ENCODE measurements around the gene HIPK2. TPM values are rescaled to one million over a fixed set of nuclear protein-coding genes. Genes with fewer than 3 reads are reported as not detected.

The HIPK2 gene
- total and polyA plus RNA-seq, 10 of the 15 experiments (the other 5 are each of a cell fraction or from before 2014, with no cell fraction given): 1.7 to 39.0 (median 9.4) TPM

DNA sequence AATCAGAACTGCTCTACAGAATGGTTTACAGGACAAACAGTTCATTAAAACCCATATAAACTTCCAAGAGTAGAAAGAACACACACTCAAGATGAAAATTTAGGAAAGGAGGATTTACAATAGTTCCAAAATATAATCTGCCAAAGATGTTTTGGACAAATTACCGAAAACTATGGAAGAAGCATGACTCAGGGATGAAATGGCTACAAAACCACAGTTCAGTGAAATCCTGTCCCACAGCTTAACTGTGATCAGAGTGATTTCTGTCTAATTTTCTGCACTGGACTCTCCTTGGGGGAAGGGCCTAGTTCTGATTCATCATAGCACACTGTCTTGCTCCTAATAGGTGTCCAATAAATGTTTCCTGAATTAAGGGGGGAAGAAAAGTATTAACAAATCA is 82.2 kb downstream of the HIPK2 start:
- Histone ChIP-seq H2AFZ (ENCODE audit: control insufficient read depth, low read depth, low read length) (no peak overlapping the region), H3K4me2 (ENCODE audit: control insufficient read depth, insufficient read depth) (no peak overlapping the region), H3K36me3 (ENCODE audit: control insufficient read depth in 2 of 2, insufficient read depth in 2 of 2, low read length in 1 of 2) (peaks cover 5 to 10% of the 10 kb centered on the region in 2 experiments; a peak in 3 of 4 replicates), H4K20me1 (ENCODE audit: control insufficient read depth, insufficient read depth) (no peaks in the 10 kb centered on the region), H3K4me3 (no peak overlapping the region), H3K9ac (ENCODE audit: control insufficient read depth, insufficient read depth, low read length) (no peak overlapping the region), H3K79me2 (ENCODE audit: control insufficient read depth, insufficient read depth, low read length) (no peaks in the 10 kb centered on the region), H3K27ac (ENCODE audit: control insufficient read depth, insufficient read depth) (no peak overlapping the region), H3K9me3 (replicated peaks; ENCODE audit: control insufficient read depth, insufficient read depth, low read length) (no peaks in the 10 kb centered on the region), H3K27me3 (replicated peaks in 1 of 2; ENCODE audit: control insufficient read depth in 2 of 2, insufficient read depth in 2 of 2, low read length in 1 of 2) (no peaks in the 10 kb centered on the region), H3K4me1 (ENCODE audit: control insufficient read depth, insufficient read depth, low read length) (peaks cover 22% of the 10 kb centered on the region)
- TF ChIP-seq KLF5 (IDR thresholded peaks at IDR 0.05; ENCODE audit: partially characterized antibody): no peak
- TF ChIP-seq POLR2AphosphoS2 (IDR thresholded peaks at IDR 0.05; ENCODE audit: low read depth, low read length): no peak
- no peak for TF ChIP-seq ZNF207 (IDR thresholded peaks at IDR 0.05; ENCODE audit: borderline replicate concordance)
- TF ChIP-seq, protein P1, sequence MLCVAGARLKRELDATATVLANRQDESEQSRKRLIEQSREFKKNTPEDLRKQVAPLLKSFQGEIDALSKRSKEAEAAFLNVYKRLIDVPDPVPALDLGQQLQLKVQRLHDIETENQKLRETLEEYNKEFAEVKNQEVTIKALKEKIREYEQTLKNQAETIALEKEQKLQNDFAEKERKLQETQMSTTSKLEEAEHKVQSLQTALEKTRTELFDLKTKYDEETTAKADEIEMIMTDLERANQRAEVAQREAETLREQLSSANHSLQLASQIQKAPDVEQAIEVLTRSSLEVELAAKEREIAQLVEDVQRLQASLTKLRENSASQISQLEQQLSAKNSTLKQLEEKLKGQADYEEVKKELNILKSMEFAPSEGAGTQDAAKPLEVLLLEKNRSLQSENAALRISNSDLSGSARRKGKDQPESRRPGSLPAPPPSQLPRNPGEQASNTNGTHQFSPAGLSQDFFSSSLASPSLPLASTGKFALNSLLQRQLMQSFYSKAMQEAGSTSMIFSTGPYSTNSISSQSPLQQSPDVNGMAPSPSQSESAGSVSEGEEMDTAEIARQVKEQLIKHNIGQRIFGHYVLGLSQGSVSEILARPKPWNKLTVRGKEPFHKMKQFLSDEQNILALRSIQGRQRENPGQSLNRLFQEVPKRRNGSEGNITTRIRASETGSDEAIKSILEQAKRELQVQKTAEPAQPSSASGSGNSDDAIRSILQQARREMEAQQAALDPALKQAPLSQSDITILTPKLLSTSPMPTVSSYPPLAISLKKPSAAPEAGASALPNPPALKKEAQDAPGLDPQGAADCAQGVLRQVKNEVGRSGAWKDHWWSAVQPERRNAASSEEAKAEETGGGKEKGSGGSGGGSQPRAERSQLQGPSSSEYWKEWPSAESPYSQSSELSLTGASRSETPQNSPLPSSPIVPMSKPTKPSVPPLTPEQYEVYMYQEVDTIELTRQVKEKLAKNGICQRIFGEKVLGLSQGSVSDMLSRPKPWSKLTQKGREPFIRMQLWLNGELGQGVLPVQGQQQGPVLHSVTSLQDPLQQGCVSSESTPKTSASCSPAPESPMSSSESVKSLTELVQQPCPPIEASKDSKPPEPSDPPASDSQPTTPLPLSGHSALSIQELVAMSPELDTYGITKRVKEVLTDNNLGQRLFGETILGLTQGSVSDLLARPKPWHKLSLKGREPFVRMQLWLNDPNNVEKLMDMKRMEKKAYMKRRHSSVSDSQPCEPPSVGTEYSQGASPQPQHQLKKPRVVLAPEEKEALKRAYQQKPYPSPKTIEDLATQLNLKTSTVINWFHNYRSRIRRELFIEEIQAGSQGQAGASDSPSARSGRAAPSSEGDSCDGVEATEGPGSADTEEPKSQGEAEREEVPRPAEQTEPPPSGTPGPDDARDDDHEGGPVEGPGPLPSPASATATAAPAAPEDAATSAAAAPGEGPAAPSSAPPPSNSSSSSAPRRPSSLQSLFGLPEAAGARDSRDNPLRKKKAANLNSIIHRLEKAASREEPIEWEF (IDR thresholded peaks at IDR 0.05; ENCODE audit: insufficient replicate concordance, low read depth, low read length): no peak
- no peak for TF ChIP-seq RCOR1 (conservative IDR thresholded peaks at IDR 0.05; ENCODE audit: low read depth, low read length)
- no peak for TF ChIP-seq RELA (IDR thresholded peaks at IDR 0.05; ENCODE audit: borderline replicate concordance, partially characterized antibody)
- no peak for TF ChIP-seq ZNF384 (IDR thresholded peaks at IDR 0.05; ENCODE audit: borderline replicate concordance, low read depth, low read length)
- TF ChIP-seq YY1 (IDR thresholded peaks at IDR 0.05; ENCODE audit: low read depth, low read length): no peak
- TF ChIP-seq NFYA (IDR thresholded peaks at IDR 0.05; ENCODE audit: borderline replicate concordance, low read depth, low read length): no peak
- no peak for TF ChIP-seq CHD1 (IDR thresholded peaks at IDR 0.05; ENCODE audit: low read depth, low read length)
- TF ChIP-seq CEBPB (IDR thresholded peaks at IDR 0.05; ENCODE audit: borderline replicate concordance in 1 of 2, low read depth in 2 of 2, low read length in 2 of 2): no peak
- no peak for TF ChIP-seq ELK1 (IDR thresholded peaks at IDR 0.05; ENCODE audit: low read depth, low read length)
- no peak for TF ChIP-seq SP1 (IDR thresholded peaks at IDR 0.05; ENCODE audit: low read depth, low read length)
- POLR2A ChIA-PET: no interaction called here
- CTCF ChIA-PET: interaction anchor here (0.6 to 1.3 kb wide), 3 partner anchors 10 to 48 kb away, joined by 3 to 4 read pairs (median 3); no protein-coding TSS in a partner anchor
- DNase-seq (ENCODE audit: low read depth, low spot score): no peak
- SMC1A ChIA-PET (ENCODE audit: uncharacterized antibody, unreplicated experiment): interaction anchor here (1.2 kb wide), 1 partner anchor 22 kb away, joined by 3 read pairs; no protein-coding TSS in a partner anchor
- RAD21 ChIA-PET (ENCODE audit: unreplicated experiment): no interaction called here
- FAIRE-seq: no peak
- 100% methylated on average over 1 of the region's 1 CpG for WGBS (ENCODE audit: insufficient coverage, insufficient replicate concordance, low lambda C conversion rate, missing lambda C conversion rate)
- in situ Hi-C loops (cut with MboI) (no loop called here), intact Hi-C loops (cut with micrococcal nuclease; ENCODE audit: unreplicated experiment) (no loop called here)
- BruUV-seq (replicated peaks): no TSS peak
- ATAC-seq: no peak

All from GM12878 (cell line).